Measurements from ENCODE around the gene RAI1.

RAI1 gene

GRCh38 chr17:17772231-17772630 is 91.0 kb downstream of the RAI1 start:
- FAIRE-seq, result no peak
- no peak for DNase-seq (ENCODE audit: insufficient read length)
- TF ChIP-seq TAF1 (IDR thresholded peaks at IDR 0.05; ENCODE audit: borderline replicate concordance, low read depth, low read length) (no peak), POLR2A (IDR thresholded peaks at IDR 0.05; ENCODE audit: low read depth, low read length) (no peak), POLR2AphosphoS5 (IDR thresholded peaks at IDR 0.05; ENCODE audit: low read depth, low read length) (no peak)

- FAIRE-seq (no peak), DNase-seq (ENCODE audit: insufficient read length) (no peak)
- no peak for TF ChIP-seq POLR2AphosphoS5 (IDR thresholded peaks at IDR 0.05; ENCODE audit: low read depth, low read length)
- TF ChIP-seq TAF1 (IDR thresholded peaks at IDR 0.05; ENCODE audit: borderline replicate concordance, low read depth, low read length), result no peak
- TF ChIP-seq POLR2A (IDR thresholded peaks at IDR 0.05; ENCODE audit: low read depth, low read length), result no peak
Measured at GRCh38 chr17:17774009-17774881, 93.0 kb downstream of the RAI1 start.

GRCh38 chr17:17776889-17777288 is 95.6 kb downstream of the RAI1 start:
- TF ChIP-seq TAF1 (IDR thresholded peaks at IDR 0.05; ENCODE audit: borderline replicate concordance, low read depth, low read length) (no peak), POLR2A (IDR thresholded peaks at IDR 0.05; ENCODE audit: low read depth, low read length) (no peak)
- DNase-seq (ENCODE audit: insufficient read length) (no peak), FAIRE-seq (no peak)

GRCh38 chr17:17778308-17779014 is 97.2 kb downstream of the RAI1 start:
- FAIRE-seq, result no peak
- TF ChIP-seq POLR2A (IDR thresholded peaks at IDR 0.05; ENCODE audit: low read depth, low read length) (no peak), TAF1 (IDR thresholded peaks at IDR 0.05; ENCODE audit: borderline replicate concordance, low read depth, low read length) (no peak), POLR2AphosphoS5 (IDR thresholded peaks at IDR 0.05; ENCODE audit: low read depth, low read length) (no peak)
- DNase-seq (ENCODE audit: insufficient read length), result no peak

- TF ChIP-seq TAF1 (IDR thresholded peaks at IDR 0.05; ENCODE audit: borderline replicate concordance, low read depth, low read length), result no peak
- TF ChIP-seq POLR2A (IDR thresholded peaks at IDR 0.05; ENCODE audit: low read depth, low read length), result no peak
- no peak for TF ChIP-seq POLR2AphosphoS5 (IDR thresholded peaks at IDR 0.05; ENCODE audit: low read depth, low read length)
- no peak for FAIRE-seq
- DNase-seq (ENCODE audit: insufficient read length), result no peak
Measured at GRCh38 chr17:17779015-17779611, 97.9 kb downstream of the RAI1 start.

GRCh38 chr17:17780922-17781590 is 99.8 kb downstream of the RAI1 start:
- FAIRE-seq (no peak), DNase-seq (ENCODE audit: insufficient read length) (no peak)
- no peak for TF ChIP-seq POLR2AphosphoS5 (IDR thresholded peaks at IDR 0.05; ENCODE audit: low read depth, low read length)
- no peak for TF ChIP-seq TAF1 (IDR thresholded peaks at IDR 0.05; ENCODE audit: borderline replicate concordance, low read depth, low read length)
- TF ChIP-seq POLR2A (IDR thresholded peaks at IDR 0.05; ENCODE audit: low read depth, low read length), result no peak

- no peak for DNase-seq (ENCODE audit: insufficient read length)
- FAIRE-seq, result peak; percentile 14
Measured at GRCh38 chr17:17781591-17782496, 100.6 kb downstream of the RAI1 start.

GRCh38 chr17:17782523-17783115 is 101.4 kb downstream of the RAI1 start:
- no peak for DNase-seq (ENCODE audit: insufficient read length)
- peak; percentile 46 for FAIRE-seq
- TF ChIP-seq POLR2AphosphoS5 (IDR thresholded peaks at IDR 0.05; ENCODE audit: low read depth, low read length) (no peak), TAF1 (IDR thresholded peaks at IDR 0.05; ENCODE audit: borderline replicate concordance, low read depth, low read length) (no peak), POLR2A (IDR thresholded peaks at IDR 0.05; ENCODE audit: low read depth, low read length) (no peak)

More at GRCh38 chr17:17781591-17782496, 100.6 kb downstream of the RAI1 start:
- no peak for TF ChIP-seq POLR2A (IDR thresholded peaks at IDR 0.05; ENCODE audit: low read depth, low read length)
- no peak for TF ChIP-seq TAF1 (IDR thresholded peaks at IDR 0.05; ENCODE audit: borderline replicate concordance, low read depth, low read length)
- TF ChIP-seq POLR2AphosphoS5 (IDR thresholded peaks at IDR 0.05; ENCODE audit: low read depth, low read length), result no peak

GRCh38 chr17:17783116-17783824 is 102.0 kb downstream of the RAI1 start:
- peak; percentile 79 for FAIRE-seq
- TF ChIP-seq TAF1 (IDR thresholded peaks at IDR 0.05; ENCODE audit: borderline replicate concordance, low read depth, low read length) (no peak), POLR2AphosphoS5 (IDR thresholded peaks at IDR 0.05; ENCODE audit: low read depth, low read length) (no peak), POLR2A (IDR thresholded peaks at IDR 0.05; ENCODE audit: low read depth, low read length) (no peak)
- no peak for DNase-seq (ENCODE audit: insufficient read length)
